Astrocyte (in vitro differentiated cells and primary cell): ENCODE data around the gene BRD4. TPM values are rescaled to one million over a fixed set of nuclear protein-coding genes. Genes with fewer than 3 reads are reported as not detected.

ENCODE experiments used
- DNase-seq: peaks from one replicate; pipeline ENCODE4 v3.0.0-alpha.2; 2010; ENCODE audit warnings: low read depth
- FAIRE-seq: peaks from 2 replicates; lab custom pipeline; 2011; peaks lifted over from hg19 to GRCh38; lab: Jason Lieb, UNC
- H2AFZ ChIP-seq: 2 replicates; pipeline ENCODE4 v1.6.0; 2012; ENCODE audit warnings: low read depth, low read length, inconsistent platforms
- H3K27ac ChIP-seq: 2 replicates; pipeline ENCODE4 v1.5.1; 2011; ENCODE audit warnings: low read depth, low read length, inconsistent platforms
- H3K27me3 ChIP-seq: 2 replicates; pipeline ENCODE4 v1.6.0; 2011; ENCODE audit warnings: low read length, inconsistent platforms; ENCODE audit not compliant: insufficient read depth
- H3K36me3 ChIP-seq: 2 replicates; pipeline ENCODE4 v1.5.1; 2011; ENCODE audit warnings: low read length, inconsistent platforms; ENCODE audit not compliant: insufficient read depth
- H3K4me1 ChIP-seq: 2 replicates; pipeline ENCODE4 v1.5.1; 2011; ENCODE audit warnings: low read length, inconsistent platforms; ENCODE audit not compliant: insufficient read depth
- H3K4me2 ChIP-seq: 2 replicates; pipeline ENCODE4 v1.6.0; 2012; ENCODE audit warnings: low read length, inconsistent platforms
- H3K4me3 ChIP-seq: 2 replicates; pipeline ENCODE4 v1.5.1; 2011; ENCODE audit warnings: low read depth, mild to moderate bottlenecking, low read length, inconsistent platforms; ENCODE audit not compliant: insufficient read depth
- H3K79me2 ChIP-seq: 2 replicates; pipeline ENCODE4 v1.6.0; 2012; ENCODE audit warnings: mild to moderate bottlenecking, low read length, inconsistent platforms; ENCODE audit not compliant: insufficient read depth
- H3K9ac ChIP-seq: 2 replicates; pipeline ENCODE4 v1.6.0; 2012; ENCODE audit warnings: mild to moderate bottlenecking, low read length, inconsistent platforms
- H3K9me3 ChIP-seq: 2 replicates; pipeline ENCODE4 v1.5.1; 2012; ENCODE audit warnings: low read depth, mild to moderate bottlenecking, low read length, inconsistent platforms; ENCODE audit not compliant: insufficient read depth
- H4K20me1 ChIP-seq: 2 replicates; pipeline ENCODE4 v1.6.0; 2012; ENCODE audit warnings: low read length, inconsistent platforms; ENCODE audit not compliant: insufficient read depth
- H3K27ac Mint-ChIP-seq: one replicate; pipeline ENCODE4 v1.8.0; 2021; ENCODE audit warnings: mild to moderate bottlenecking, mixed read lengths; ENCODE audit not compliant: unreplicated experiment
- H3K27me3 Mint-ChIP-seq: one replicate; pipeline ENCODE4 v1.8.0; 2021; ENCODE audit warnings: low read depth, mixed read lengths; ENCODE audit not compliant: unreplicated experiment
- H3K36me3 Mint-ChIP-seq: one replicate; pipeline ENCODE4 v1.8.0; 2021; ENCODE audit warnings: low read depth, mixed read lengths; ENCODE audit not compliant: unreplicated experiment
- H3K4me1 Mint-ChIP-seq: one replicate; pipeline ENCODE4 v1.8.0; 2021; ENCODE audit warnings: low read depth, mixed read lengths; ENCODE audit not compliant: unreplicated experiment
- H3K4me3 Mint-ChIP-seq: one replicate; pipeline ENCODE4 v1.8.0; 2021; ENCODE audit warnings: mild to moderate bottlenecking, moderate library complexity, mixed read lengths; ENCODE audit not compliant: unreplicated experiment
- H3K9me3 Mint-ChIP-seq: one replicate; pipeline ENCODE4 v1.8.0; 2021; ENCODE audit warnings: mild to moderate bottlenecking, mixed read lengths; ENCODE audit not compliant: unreplicated experiment
- CTCF ChIP-seq: IDR thresholded peaks from 2 replicates; pipeline ENCODE4 v1.5.1; 2011; ENCODE audit warnings: low read depth, mild to moderate bottlenecking, inconsistent platforms, low read length, moderate library complexity; ENCODE audit not compliant: insufficient read depth
- EZH2 ChIP-seq: IDR thresholded peaks from 2 replicates; pipeline ENCODE4 v1.6.1; 2012; ENCODE audit warnings: mild to moderate bottlenecking, low read length, inconsistent platforms; ENCODE audit not compliant: insufficient read depth
- total RNA-seq: library from RNA; stranded (reverse); gene quantifications from 2 replicates; pipeline ENCODE4 v1.2.1, GENCODE V29; 2021

Gene BRD4
- total RNA-seq, 1 donor from 2014 or later = 128 TPM

GRCh38 chr19:15195371-15196334 lies 136.7 kb downstream of the BRD4 start:
- no peaks in the 10 kb centered on the region for H3K27me3 Mint-ChIP-seq
- H3K27ac Mint-ChIP-seq = no peak overlapping the region
- Histone ChIP-seq H3K9ac (peak overlapping the region; percentile 59), H2AFZ (no peak overlapping the region), H3K4me3 (peak overlapping the region; percentile 33), H3K79me2 (peaks cover 13% of the 10 kb centered on the region), H3K9me3 (no peaks in the 10 kb centered on the region), H3K27ac (peak overlapping the region; percentile 50), H4K20me1 (peaks cover 42% of the 10 kb centered on the region), H3K4me1 (peaks cover 13% of the 10 kb centered on the region), H3K4me2 (peak overlapping the region; percentile 84), H3K27me3 (no peaks in the 10 kb centered on the region), H3K36me3 (no peaks in the 10 kb centered on the region)
- DNase-seq = peak; percentile 42
- TF ChIP-seq CTCF (no peak), EZH2 (no peak)
- no peaks in the 10 kb centered on the region for H3K9me3 Mint-ChIP-seq
- H3K4me1 Mint-ChIP-seq = peaks cover 16% of the 10 kb centered on the region
- peaks cover 22% of the 10 kb centered on the region for H3K36me3 Mint-ChIP-seq
- peak overlapping the region; percentile 77 for H3K4me3 Mint-ChIP-seq
- no peak for FAIRE-seq

GRCh38 chr19:15194938-15195337 lies 137.4 kb downstream of the BRD4 start:
- Histone ChIP-seq H3K4me3 (no peak overlapping the region), H3K36me3 (no peaks in the 10 kb centered on the region), H3K27ac (peak overlapping the region; percentile 50)

More at GRCh38 chr19:15194938-15195337, 137.4 kb downstream of the BRD4 start:
- Histone ChIP-seq H4K20me1 (peaks cover 45% of the 10 kb centered on the region), H3K79me2 (peaks cover 10% of the 10 kb centered on the region), H3K9me3 (no peaks in the 10 kb centered on the region), H3K4me1 (peaks cover 13% of the 10 kb centered on the region), H3K27me3 (no peaks in the 10 kb centered on the region), H3K9ac (no peak overlapping the region), H2AFZ (peak overlapping the region; percentile 58), H3K4me2 (peak overlapping the region; percentile 84)
- no peak for TF ChIP-seq EZH2
- no peak for TF ChIP-seq CTCF
- H3K27me3 Mint-ChIP-seq = no peaks in the 10 kb centered on the region
- H3K4me3 Mint-ChIP-seq = peak overlapping the region; percentile 50
- no peaks in the 10 kb centered on the region for H3K9me3 Mint-ChIP-seq
- peak; percentile 77 for DNase-seq
- peaks cover 16% of the 10 kb centered on the region for H3K4me1 Mint-ChIP-seq
- H3K27ac Mint-ChIP-seq = peak overlapping the region; percentile 69
- H3K36me3 Mint-ChIP-seq = peaks cover 24% of the 10 kb centered on the region
- FAIRE-seq = no peak
